Right renal pelvis (tissue), 4 donors: Measurements from ENCODE around the gene MIDN. TPM values are rescaled to one million over a fixed set of nuclear protein-coding genes. Genes with fewer than 3 reads are reported as not detected.

Source experiments
- DNase-seq, 4 donors: peaks; one replicate each; pipeline ENCODE4 v3.0.0-alpha.2; 2013; ENCODE audit warnings: low read depth in 4 of 4, low spot score in 3 of 4, missing footprints in 1 of 4
- polyA plus RNA-seq, 4 donors: library from polyadenylated mRNA; unstranded; fragments of 120-200 nt; gene quantifications; one replicate each; pipeline ENCODE4 v1.2.1, GENCODE V29; 2013; ENCODE audit not compliant: insufficient read length in 4 of 4

The MIDN gene
- polyA plus RNA-seq, 4 donors: 50.1 to 66.0 (median 52.7) TPM

- no peak for DNase-seq
Observed at GRCh38 chr19:1256646-1257474, 8.5 kb downstream of the MIDN start.

- DNase-seq: no peak
Observed at GRCh38 chr19:1257475-1258162, 9.2 kb downstream of the MIDN start.

GRCh38 chr19:1258163-1258492 lies 9.7 kb downstream of the MIDN start:
- no peak for DNase-seq

GRCh38 chr19:1258707-1259205 lies 10.4 kb downstream of the MIDN start:
- DNase-seq: no peak

- DNase-seq: no peak
Observed at GRCh38 chr19:1259206-1259875, 11.0 kb downstream of the MIDN start.

GRCh38 chr19:1259876-1260748 lies 11.7 kb downstream of the MIDN start:
- DNase-seq: no peak

- DNase-seq: peak; percentile 87 to 94 (median 92)
Observed at GRCh38 chr19:1260749-1261537, 12.6 kb downstream of the MIDN start.

GRCh38 chr19:1261538-1261797 lies 13.1 kb downstream of the MIDN start:
- no peak for DNase-seq

GRCh38 chr19:1261798-1262622 lies 13.6 kb downstream of the MIDN start:
- DNase-seq: no peak

GRCh38 chr19:1262623-1263123 lies 14.3 kb downstream of the MIDN start:
- no peak for DNase-seq

- DNase-seq: no peak
Observed at GRCh38 chr19:1263188-1263587, 14.8 kb downstream of the MIDN start.

- no peak for DNase-seq
Observed at GRCh38 chr19:1264801-1265614, 16.6 kb downstream of the MIDN start.

- no peak for DNase-seq
Observed at GRCh38 chr19:1265615-1266128, 17.3 kb downstream of the MIDN start.

GRCh38 chr19:1266129-1266915 lies 17.9 kb downstream of the MIDN start:
- DNase-seq: no peak

- no peak for DNase-seq
Observed at GRCh38 chr19:1266916-1267476, 18.6 kb downstream of the MIDN start.

GRCh38 chr19:1267477-1268225 lies 19.3 kb downstream of the MIDN start:
- no peak for DNase-seq
